ENCODE data around the gene TASP1. TPM values are rescaled to one million over a fixed set of nuclear protein-coding genes. Genes with fewer than 3 reads are reported as not detected.

The TASP1 gene
- total and polyA plus RNA-seq, 8 donors = 5.8 to 13.0 (median 7.8) TPM

DNA sequence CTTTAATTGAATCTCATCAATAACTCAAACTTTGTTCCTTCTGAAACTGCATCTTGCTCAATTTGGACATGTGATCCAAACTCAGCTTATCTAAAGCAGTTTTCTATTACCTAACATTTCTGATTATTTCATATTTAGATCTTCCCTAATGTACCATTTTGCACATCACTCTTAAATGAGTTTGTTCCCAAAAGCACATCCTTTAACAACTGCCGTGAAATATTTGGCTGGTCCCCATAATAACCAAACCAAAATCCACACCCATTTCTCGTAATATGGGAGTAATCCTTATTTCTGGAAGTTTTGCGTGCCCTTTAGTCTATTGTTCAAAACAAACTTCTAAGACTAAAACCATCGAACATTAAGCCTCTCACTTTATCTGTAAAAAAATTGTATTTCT, 94.9 kb downstream of the TASP1 start:
- Histone ChIP-seq H3K27ac (no peak overlapping the region), H3K9me3 (no peaks in the 10 kb centered on the region), H3K4me3 (no peak overlapping the region), H3K27me3 (no peaks in the 10 kb centered on the region), H3K36me3 (no peaks in the 10 kb centered on the region), H3K4me1 (no peaks in the 10 kb centered on the region)
- TF ChIP-seq, protein P1, sequence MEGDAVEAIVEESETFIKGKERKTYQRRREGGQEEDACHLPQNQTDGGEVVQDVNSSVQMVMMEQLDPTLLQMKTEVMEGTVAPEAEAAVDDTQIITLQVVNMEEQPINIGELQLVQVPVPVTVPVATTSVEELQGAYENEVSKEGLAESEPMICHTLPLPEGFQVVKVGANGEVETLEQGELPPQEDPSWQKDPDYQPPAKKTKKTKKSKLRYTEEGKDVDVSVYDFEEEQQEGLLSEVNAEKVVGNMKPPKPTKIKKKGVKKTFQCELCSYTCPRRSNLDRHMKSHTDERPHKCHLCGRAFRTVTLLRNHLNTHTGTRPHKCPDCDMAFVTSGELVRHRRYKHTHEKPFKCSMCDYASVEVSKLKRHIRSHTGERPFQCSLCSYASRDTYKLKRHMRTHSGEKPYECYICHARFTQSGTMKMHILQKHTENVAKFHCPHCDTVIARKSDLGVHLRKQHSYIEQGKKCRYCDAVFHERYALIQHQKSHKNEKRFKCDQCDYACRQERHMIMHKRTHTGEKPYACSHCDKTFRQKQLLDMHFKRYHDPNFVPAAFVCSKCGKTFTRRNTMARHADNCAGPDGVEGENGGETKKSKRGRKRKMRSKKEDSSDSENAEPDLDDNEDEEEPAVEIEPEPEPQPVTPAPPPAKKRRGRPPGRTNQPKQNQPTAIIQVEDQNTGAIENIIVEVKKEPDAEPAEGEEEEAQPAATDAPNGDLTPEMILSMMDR (IDR thresholded peaks at IDR 0.05) = no peak
- 93 to 95% methylated on average over 4 of the region's 4 CpGs for WGBS, 2 donors
- FAIRE-seq (no peak), DNase-seq (no peak), ATAC-seq (no peak)
- intact Hi-C loops (cut with DNase I) = loop anchor here in 2 of 3 donors (5.0 to 10.0 kb wide), 2 partner anchors 421 to 429 kb away; no protein-coding TSS in a partner anchor

DNA sequence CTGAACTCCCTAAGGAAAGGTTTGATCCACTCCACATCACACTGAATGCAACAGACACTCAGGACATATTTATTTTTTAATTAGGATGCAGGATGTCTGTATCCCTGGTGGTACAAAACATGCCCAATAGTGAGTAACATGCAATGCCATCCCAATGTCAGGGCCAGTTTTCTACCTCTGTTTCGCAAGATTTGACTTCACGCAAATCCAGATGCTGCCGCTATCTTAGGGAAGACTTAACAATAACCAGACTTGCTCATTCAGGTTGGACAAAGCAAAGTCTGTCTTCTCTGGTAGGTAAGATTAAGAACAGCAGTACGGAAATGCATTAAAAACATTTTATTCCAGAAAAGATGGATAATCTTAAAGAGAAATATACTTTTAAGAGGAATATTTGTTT, 103.1 kb downstream of the TASP1 start:
- no peak overlapping the region for H3K4me3 ChIP-seq
- no peak for DNase-seq
- TF ChIP-seq, protein P1 (IDR thresholded peaks at IDR 0.05) = no peak
- H3K27ac ChIP-seq = no peak overlapping the region
- no peak for FAIRE-seq
- intact Hi-C loops (cut with DNase I) = no loop called here
- no peaks in the 10 kb centered on the region for H3K27me3 ChIP-seq
- WGBS, 2 donors = 96 to 99% methylated on average over 4 of the region's 4 CpGs
- H3K36me3 ChIP-seq = no peaks in the 10 kb centered on the region
- ATAC-seq = no peak
- H3K9me3 ChIP-seq = no peaks in the 10 kb centered on the region
- H3K4me1 ChIP-seq = no peaks in the 10 kb centered on the region

DNA sequence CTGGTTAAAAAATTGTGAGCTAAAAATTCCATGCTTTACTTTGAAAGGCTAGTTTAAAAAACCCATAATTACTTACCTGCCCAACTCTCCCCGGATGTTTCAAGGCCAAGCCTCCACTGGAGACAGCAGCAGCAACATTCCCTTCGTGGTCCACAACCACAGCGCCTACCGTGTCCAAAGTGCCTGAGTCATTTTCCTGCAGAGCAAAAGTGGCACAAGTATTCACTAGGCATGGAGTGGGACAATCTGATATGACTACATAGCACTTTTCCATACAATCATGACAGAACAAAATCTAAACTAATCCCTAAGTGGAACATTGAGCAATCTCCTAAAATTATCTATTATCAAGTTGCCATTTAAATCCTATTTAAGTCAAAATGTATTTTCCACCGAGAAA, 104.8 kb downstream of the TASP1 start:
- Histone ChIP-seq H3K36me3 (no peaks in the 10 kb centered on the region), H3K4me1 (no peaks in the 10 kb centered on the region), H3K4me3 (no peak overlapping the region), H3K27ac (no peak overlapping the region), H3K27me3 (no peaks in the 10 kb centered on the region), H3K9me3 (no peaks in the 10 kb centered on the region)
- intact Hi-C loops (cut with DNase I) = no loop called here
- no peak for FAIRE-seq
- 76 to 77% methylated on average over 5 of the region's 5 CpGs for WGBS, 2 donors
- DNase-seq = no peak
- no peak for ATAC-seq
- TF ChIP-seq, protein P1 (IDR thresholded peaks at IDR 0.05) = no peak

DNA sequence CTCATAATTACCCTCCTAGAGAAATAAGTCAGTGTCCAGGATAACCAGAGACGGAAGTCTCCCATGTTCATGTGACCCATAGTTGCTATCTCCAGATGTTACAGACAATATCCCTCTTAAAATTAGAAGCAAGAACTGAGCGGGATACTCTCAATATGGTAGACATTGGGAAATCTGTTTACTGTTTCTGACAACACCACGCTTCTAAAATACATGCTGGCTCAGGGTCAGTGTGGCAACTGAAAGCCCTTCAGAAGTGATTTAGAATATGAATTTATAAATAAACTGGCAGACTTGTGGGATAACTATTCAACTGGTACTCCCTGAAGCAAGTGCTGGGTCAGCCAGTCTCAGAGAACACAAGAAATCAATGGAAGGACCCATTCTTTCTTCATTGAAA, 108.6 kb downstream of the TASP1 start:
- Histone ChIP-seq H3K4me3 (no peak overlapping the region), H3K27ac (no peak overlapping the region), H3K4me1 (no peaks in the 10 kb centered on the region), H3K27me3 (no peaks in the 10 kb centered on the region), H3K36me3 (no peaks in the 10 kb centered on the region), H3K9me3 (no peaks in the 10 kb centered on the region)
- DNase-seq (no peak), ATAC-seq (no peak), FAIRE-seq (no peak)
- intact Hi-C loops (cut with DNase I) = no loop called here
- TF ChIP-seq, protein P1 (IDR thresholded peaks at IDR 0.05) = no peak
- WGBS, 2 donors = 98 to 100% methylated on average over 3 of the region's 3 CpGs

DNA sequence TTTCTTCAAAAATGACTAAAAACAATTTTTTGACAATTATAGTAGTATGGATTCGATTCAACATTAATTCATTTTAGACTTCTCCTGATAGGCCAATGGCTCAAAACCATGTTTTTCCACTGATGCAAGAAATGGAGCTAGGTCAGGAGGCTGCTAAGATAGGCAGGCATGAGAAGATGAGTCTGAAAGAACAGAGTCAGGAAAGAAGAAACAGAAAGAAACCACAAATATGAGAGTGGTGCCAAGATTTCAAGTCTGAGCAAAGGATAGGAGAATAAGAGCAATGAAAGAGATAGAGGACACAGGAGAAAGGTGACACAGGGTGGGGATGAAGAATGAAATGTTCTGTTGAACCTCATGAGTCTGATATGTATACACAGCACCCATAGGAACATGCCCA, 112.2 kb downstream of the TASP1 start:
- no peak for ATAC-seq
- intact Hi-C loops (cut with DNase I) = no loop called here
- no peaks in the 10 kb centered on the region for H3K9me3 ChIP-seq

More for the DNA sequence above, 112.2 kb downstream of the TASP1 start:
- Histone ChIP-seq H3K4me1 (no peaks in the 10 kb centered on the region), H3K27me3 (no peaks in the 10 kb centered on the region), H3K27ac (no peak overlapping the region), H3K36me3 (no peaks in the 10 kb centered on the region), H3K4me3 (no peak overlapping the region)
- 91 to 94% methylated on average over 1 of the region's 1 CpG for WGBS, 2 donors
- DNase-seq (no peak), FAIRE-seq (no peak)
- TF ChIP-seq, protein P1 (IDR thresholded peaks at IDR 0.05) = no peak

All from pancreas (tissue), 10 donors.